Skeletal muscle satellite cell (primary cell): Measurements from ENCODE around the gene CLDN15. TPM values are rescaled to one million over a fixed set of nuclear protein-coding genes. Genes with fewer than 3 reads are reported as not detected.

Experiments
- small RNA-seq: library from RNA; depleted of rRNA; stranded (forward); fragments of <200 nt; gene quantifications from one replicate; pipeline ENCODE3, GENCODE V24; 2012

CLDN15 gene

Small RNAs within 50 kb of the gene (small RNA-seq; reads per million reads assigned to genes)
- not detected for gene RNU6-1104P
